Loucy (cell line): Measurements from ENCODE around the gene ZNF611.

Experiments
- EZH2phosphoT487 ChIP-seq: fragments of 200-600 bp; IDR thresholded peaks from 2 replicates; pipeline ENCODE4 v1.6.1; 2018; ENCODE audit warnings: antibody characterized with exemption, mild to moderate bottlenecking, moderate library complexity, borderline replicate concordance
- TF ChIP-seq, protein P1 (sequence below): fragments of 200-600 bp; sonication (generic); conservative IDR thresholded peaks from 2 replicates; pipeline ENCODE4 v1.5.1; 2014; ENCODE audit warnings: mild to moderate bottlenecking, antibody characterized with exemption, low read length

- TF ChIP-seq, protein P1, sequence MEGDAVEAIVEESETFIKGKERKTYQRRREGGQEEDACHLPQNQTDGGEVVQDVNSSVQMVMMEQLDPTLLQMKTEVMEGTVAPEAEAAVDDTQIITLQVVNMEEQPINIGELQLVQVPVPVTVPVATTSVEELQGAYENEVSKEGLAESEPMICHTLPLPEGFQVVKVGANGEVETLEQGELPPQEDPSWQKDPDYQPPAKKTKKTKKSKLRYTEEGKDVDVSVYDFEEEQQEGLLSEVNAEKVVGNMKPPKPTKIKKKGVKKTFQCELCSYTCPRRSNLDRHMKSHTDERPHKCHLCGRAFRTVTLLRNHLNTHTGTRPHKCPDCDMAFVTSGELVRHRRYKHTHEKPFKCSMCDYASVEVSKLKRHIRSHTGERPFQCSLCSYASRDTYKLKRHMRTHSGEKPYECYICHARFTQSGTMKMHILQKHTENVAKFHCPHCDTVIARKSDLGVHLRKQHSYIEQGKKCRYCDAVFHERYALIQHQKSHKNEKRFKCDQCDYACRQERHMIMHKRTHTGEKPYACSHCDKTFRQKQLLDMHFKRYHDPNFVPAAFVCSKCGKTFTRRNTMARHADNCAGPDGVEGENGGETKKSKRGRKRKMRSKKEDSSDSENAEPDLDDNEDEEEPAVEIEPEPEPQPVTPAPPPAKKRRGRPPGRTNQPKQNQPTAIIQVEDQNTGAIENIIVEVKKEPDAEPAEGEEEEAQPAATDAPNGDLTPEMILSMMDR = no peak
- TF ChIP-seq EZH2phosphoT487 = no peak
Measured at GRCh38 chr19:52690369-52691214, 44.3 kb downstream of the ZNF611 start.
